Measurements from ENCODE around the gene FOCAD. TPM values are rescaled to one million over a fixed set of nuclear protein-coding genes. Genes with fewer than 3 reads are reported as not detected.
A peak's percentile ranks its signal among the peaks of the same experiment; 100 is the strongest.

Gene FOCAD
- total RNA-seq, 1 donor from 2014 or later, result 38.4 TPM

GRCh38 chr9:20681467-20681866 lies 2.6 kb upstream of the FOCAD start:
- TF ChIP-seq, protein P1, sequence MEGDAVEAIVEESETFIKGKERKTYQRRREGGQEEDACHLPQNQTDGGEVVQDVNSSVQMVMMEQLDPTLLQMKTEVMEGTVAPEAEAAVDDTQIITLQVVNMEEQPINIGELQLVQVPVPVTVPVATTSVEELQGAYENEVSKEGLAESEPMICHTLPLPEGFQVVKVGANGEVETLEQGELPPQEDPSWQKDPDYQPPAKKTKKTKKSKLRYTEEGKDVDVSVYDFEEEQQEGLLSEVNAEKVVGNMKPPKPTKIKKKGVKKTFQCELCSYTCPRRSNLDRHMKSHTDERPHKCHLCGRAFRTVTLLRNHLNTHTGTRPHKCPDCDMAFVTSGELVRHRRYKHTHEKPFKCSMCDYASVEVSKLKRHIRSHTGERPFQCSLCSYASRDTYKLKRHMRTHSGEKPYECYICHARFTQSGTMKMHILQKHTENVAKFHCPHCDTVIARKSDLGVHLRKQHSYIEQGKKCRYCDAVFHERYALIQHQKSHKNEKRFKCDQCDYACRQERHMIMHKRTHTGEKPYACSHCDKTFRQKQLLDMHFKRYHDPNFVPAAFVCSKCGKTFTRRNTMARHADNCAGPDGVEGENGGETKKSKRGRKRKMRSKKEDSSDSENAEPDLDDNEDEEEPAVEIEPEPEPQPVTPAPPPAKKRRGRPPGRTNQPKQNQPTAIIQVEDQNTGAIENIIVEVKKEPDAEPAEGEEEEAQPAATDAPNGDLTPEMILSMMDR (IDR thresholded peaks at IDR 0.05), result no peak
- no peak overlapping the region for H3K4me3 Mint-ChIP-seq (ENCODE audit: unreplicated experiment)
- H3K36me3 Mint-ChIP-seq (ENCODE audit: unreplicated experiment), result peaks cover 6% of the 10 kb centered on the region
- DNase-seq (ENCODE audit: extremely low spot score, unreplicated experiment), result no peak
- H3K9me3 Mint-ChIP-seq (ENCODE audit: unreplicated experiment), result peaks cover 5% of the 10 kb centered on the region
- no peak overlapping the region for H3K27ac Mint-ChIP-seq (ENCODE audit: unreplicated experiment)
- no peaks in the 10 kb centered on the region for H3K27me3 Mint-ChIP-seq (ENCODE audit: unreplicated experiment)
- peaks cover 26% of the 10 kb centered on the region for H3K4me1 Mint-ChIP-seq (ENCODE audit: unreplicated experiment)

GRCh38 chr9:20683351-20684034 lies 566 bp upstream of the FOCAD start:
- peaks cover 26% of the 10 kb centered on the region for H3K4me1 Mint-ChIP-seq (ENCODE audit: unreplicated experiment)
- no peaks in the 10 kb centered on the region for H3K9me3 Mint-ChIP-seq (ENCODE audit: unreplicated experiment)
- no peaks in the 10 kb centered on the region for H3K27me3 Mint-ChIP-seq (ENCODE audit: unreplicated experiment)
- H3K4me3 Mint-ChIP-seq (ENCODE audit: unreplicated experiment), result peak overlapping the region; percentile 84
- no peak for DNase-seq (ENCODE audit: extremely low spot score, unreplicated experiment)
- H3K27ac Mint-ChIP-seq (ENCODE audit: unreplicated experiment), result peak overlapping the region; percentile 68
- TF ChIP-seq, protein P1 (IDR thresholded peaks at IDR 0.05), result no peak
- no peaks in the 10 kb centered on the region for H3K36me3 Mint-ChIP-seq (ENCODE audit: unreplicated experiment)

- Mint-ChIP-seq H3K27ac (ENCODE audit: unreplicated experiment) (peak overlapping the region; percentile 93), H3K36me3 (ENCODE audit: unreplicated experiment) (no peaks in the 10 kb centered on the region), H3K9me3 (ENCODE audit: unreplicated experiment) (no peaks in the 10 kb centered on the region), H3K27me3 (ENCODE audit: unreplicated experiment) (no peaks in the 10 kb centered on the region), H3K4me3 (ENCODE audit: unreplicated experiment) (peak overlapping the region; percentile 84), H3K4me1 (ENCODE audit: unreplicated experiment) (peaks cover 22% of the 10 kb centered on the region)
- no peak for DNase-seq (ENCODE audit: extremely low spot score, unreplicated experiment)
- TF ChIP-seq, protein P1 (IDR thresholded peaks at IDR 0.05), result no peak
Observed at GRCh38 chr9:20684875-20685696, 1.0 kb downstream of the FOCAD start.

DNA sequence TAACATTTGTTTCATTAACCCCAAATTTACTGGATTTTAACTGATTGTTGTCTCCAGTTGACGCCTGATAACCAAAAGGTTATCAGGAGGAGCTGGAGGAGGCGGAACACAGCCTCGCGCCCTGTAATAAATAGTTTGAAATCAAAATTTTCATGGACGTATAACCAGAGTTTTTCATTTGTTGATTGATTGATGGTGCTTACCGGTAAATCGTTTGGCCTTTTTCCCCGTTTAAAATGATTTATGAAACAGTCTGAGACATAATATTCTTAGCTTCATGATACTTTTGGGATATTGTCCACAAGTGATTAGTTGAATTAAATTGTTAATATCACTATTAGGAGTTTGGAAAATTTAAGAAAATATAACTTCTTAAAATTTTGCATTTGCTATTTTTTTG lies 1.7 kb downstream of the FOCAD start:
- TF ChIP-seq, protein P1 (IDR thresholded peaks at IDR 0.05), result no peak
- H3K4me3 Mint-ChIP-seq (ENCODE audit: unreplicated experiment), result peak overlapping the region; percentile 84

GRCh38 chr9:20689833-20690232 lies 5.8 kb downstream of the FOCAD start:
- TF ChIP-seq, protein P1 (IDR thresholded peaks at IDR 0.05), result no peak
- Mint-ChIP-seq H3K4me1 (ENCODE audit: unreplicated experiment) (peaks cover 11% of the 10 kb centered on the region), H3K27me3 (ENCODE audit: unreplicated experiment) (no peaks in the 10 kb centered on the region), H3K36me3 (ENCODE audit: unreplicated experiment) (no peaks in the 10 kb centered on the region), H3K9me3 (ENCODE audit: unreplicated experiment) (no peaks in the 10 kb centered on the region), H3K27ac (ENCODE audit: unreplicated experiment) (no peak overlapping the region), H3K4me3 (ENCODE audit: unreplicated experiment) (no peak overlapping the region)
- DNase-seq (ENCODE audit: extremely low spot score, unreplicated experiment), result no peak

More for the DNA sequence above, 1.7 kb downstream of the FOCAD start:
- Mint-ChIP-seq H3K27ac (ENCODE audit: unreplicated experiment) (peak overlapping the region; percentile 93), H3K4me1 (ENCODE audit: unreplicated experiment) (peaks cover 22% of the 10 kb centered on the region), H3K27me3 (ENCODE audit: unreplicated experiment) (no peaks in the 10 kb centered on the region), H3K36me3 (ENCODE audit: unreplicated experiment) (no peaks in the 10 kb centered on the region), H3K9me3 (ENCODE audit: unreplicated experiment) (no peaks in the 10 kb centered on the region)
- DNase-seq (ENCODE audit: extremely low spot score, unreplicated experiment), result no peak

Measured in osteocyte (in vitro differentiated cells).